ENCODE measurements around the gene KRTAP5-7. TPM values are rescaled to one million over a fixed set of nuclear protein-coding genes. Genes with fewer than 3 reads are reported as not detected.
A peak's percentile ranks its signal among the peaks of the same experiment; 100 is the strongest.

KRTAP5-7 gene
- total and polyA plus RNA-seq, 7 donors: 0.32 to 0.49 TPM; not detected in 5

- Histone ChIP-seq H3K27me3 (no peaks in the 10 kb centered on the region), H3K36me3 (peaks cover 5 to 66% (median 31%) of the 10 kb centered on the region in 4 donors), H3K4me1 (no peaks in the 10 kb centered on the region), H3K9me3 (no peaks in the 10 kb centered on the region), H3K4me3 (no peak overlapping the region), H3K27ac (no peak overlapping the region)
- intact Hi-C loops (cut with DNase I): no loop called here
- TF ChIP-seq POLR2AphosphoS5 (IDR thresholded peaks at IDR 0.05) (no peak), CTCF (IDR thresholded peaks at IDR 0.05) (no peak), POLR2A (IDR thresholded peaks at IDR 0.05) (no peak), EP300 (IDR thresholded peaks at IDR 0.05) (no peak)
- 94 to 95% methylated on average over 9 of the region's 9 CpGs for WGBS, 2 donors
- DNase-seq: peak; percentile 18
Measured at GRCh38 chr11:71491940-71492339, 35.1 kb upstream of the KRTAP5-7 start.

- intact Hi-C loops (cut with DNase I): no loop called here
Measured at GRCh38 chr11:71495286-71496230, 31.5 kb upstream of the KRTAP5-7 start.

GRCh38 chr11:71496421-71496820 lies 30.6 kb upstream of the KRTAP5-7 start:
- TF ChIP-seq POLR2A (IDR thresholded peaks at IDR 0.05): no peak
- Histone ChIP-seq H3K27ac (no peak overlapping the region), H3K9me3 (no peaks in the 10 kb centered on the region), H3K4me3 (no peak overlapping the region), H3K27me3 (no peaks in the 10 kb centered on the region), H3K36me3 (peaks cover 9 to 98% (median 54%) of the 10 kb centered on the region in 4 donors), H3K4me1 (no peaks in the 10 kb centered on the region)
- no peak for DNase-seq
- WGBS, 2 donors: 97 to 99% methylated on average over 13 of the region's 13 CpGs
- intact Hi-C loops (cut with DNase I): no loop called here

More at GRCh38 chr11:71495286-71496230, 31.5 kb upstream of the KRTAP5-7 start:
- no peak for TF ChIP-seq POLR2A (IDR thresholded peaks at IDR 0.05)
- no peak for TF ChIP-seq EP300 (IDR thresholded peaks at IDR 0.05)
- no peak for TF ChIP-seq CTCF (IDR thresholded peaks at IDR 0.05)
- TF ChIP-seq POLR2AphosphoS5 (IDR thresholded peaks at IDR 0.05): no peak
- WGBS, 2 donors: 89 to 95% methylated on average over 20 of the region's 20 CpGs
- H3K4me1 ChIP-seq: no peaks in the 10 kb centered on the region
- peak; percentile 39 for DNase-seq
- peaks cover 9 to 98% (median 55%) of the 10 kb centered on the region in 4 donors for H3K36me3 ChIP-seq
- no peak overlapping the region for H3K4me3 ChIP-seq
- H3K9me3 ChIP-seq: no peaks in the 10 kb centered on the region
- H3K27ac ChIP-seq: no peak overlapping the region
- no peaks in the 10 kb centered on the region for H3K27me3 ChIP-seq

GRCh38 chr11:71498091-71498490 lies 29.0 kb upstream of the KRTAP5-7 start:
- Histone ChIP-seq H3K27me3 (no peaks in the 10 kb centered on the region), H3K27ac (no peak overlapping the region), H3K9me3 (no peaks in the 10 kb centered on the region), H3K4me1 (no peaks in the 10 kb centered on the region), H3K4me3 (no peak overlapping the region), H3K36me3 (peaks cover 9 to 90% (median 50%) of the 10 kb centered on the region in 4 donors)
- no peak for TF ChIP-seq POLR2AphosphoS5 (IDR thresholded peaks at IDR 0.05)
- no peak for TF ChIP-seq EP300 (IDR thresholded peaks at IDR 0.05)
- TF ChIP-seq CTCF (IDR thresholded peaks at IDR 0.05): no peak
- TF ChIP-seq POLR2A (IDR thresholded peaks at IDR 0.05): no peak
- intact Hi-C loops (cut with DNase I): no loop called here
- DNase-seq: no peak
- WGBS, 2 donors: 97 to 98% methylated on average over 19 of the region's 19 CpGs

- intact Hi-C loops (cut with DNase I): no loop called here
- no peak overlapping the region for H3K27ac ChIP-seq
- WGBS, 2 donors: 70 to 91% methylated on average over 13 of the region's 13 CpGs
- H3K36me3 ChIP-seq: peaks cover 9 to 80% (median 47%) of the 10 kb centered on the region in 4 donors
- H3K4me1 ChIP-seq: no peaks in the 10 kb centered on the region
- no peak for DNase-seq
- H3K27me3 ChIP-seq: no peaks in the 10 kb centered on the region
- TF ChIP-seq POLR2A (IDR thresholded peaks at IDR 0.05) (no peak), CTCF (IDR thresholded peaks at IDR 0.05) (no peak), POLR2AphosphoS5 (IDR thresholded peaks at IDR 0.05) (no peak), EP300 (IDR thresholded peaks at IDR 0.05) (no peak)
- H3K9me3 ChIP-seq: no peaks in the 10 kb centered on the region
- H3K4me3 ChIP-seq: no peak overlapping the region
Measured at GRCh38 chr11:71499125-71499524, 27.9 kb upstream of the KRTAP5-7 start.
